NCI-H2029 treated with DMSO at 0.1 percent for 48 hours (cell line): ENCODE data around the gene FAM227B.
"Not testable (repeated sequence)": the region's sequence is repeated elsewhere in the genome, so short reads cannot be mapped to it uniquely, and the experiment has no call there.

ENCODE experiments used
- DNase-seq: peaks from one replicate; lab custom pipeline; 2025; lab: John Stamatoyannopoulos, UW

Gene FAM227B

GRCh38 chr15:49610157-49610918, 10.3 kb downstream of the FAM227B start:
- DNase-seq, result no peak

DNA sequence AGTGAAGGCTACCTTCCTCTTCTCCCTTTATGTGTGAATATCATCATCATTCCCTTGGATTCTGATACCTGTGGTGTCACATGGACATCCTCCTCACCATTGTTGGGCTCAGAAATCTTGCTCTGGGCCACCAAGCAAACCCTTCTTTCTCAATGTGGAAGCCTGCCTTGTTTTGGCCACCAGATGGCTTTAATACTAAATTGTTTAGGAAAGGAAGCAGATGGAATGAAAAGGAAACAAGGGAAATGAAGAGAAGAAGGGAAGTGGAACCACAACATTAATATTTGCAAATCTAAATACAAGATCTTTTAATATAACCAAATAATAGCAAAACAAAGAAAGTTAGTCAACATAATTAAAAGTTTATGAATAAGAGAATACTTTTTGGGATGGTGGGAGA, 14.0 kb downstream of the FAM227B start:
- DNase-seq, result no peak

DNA sequence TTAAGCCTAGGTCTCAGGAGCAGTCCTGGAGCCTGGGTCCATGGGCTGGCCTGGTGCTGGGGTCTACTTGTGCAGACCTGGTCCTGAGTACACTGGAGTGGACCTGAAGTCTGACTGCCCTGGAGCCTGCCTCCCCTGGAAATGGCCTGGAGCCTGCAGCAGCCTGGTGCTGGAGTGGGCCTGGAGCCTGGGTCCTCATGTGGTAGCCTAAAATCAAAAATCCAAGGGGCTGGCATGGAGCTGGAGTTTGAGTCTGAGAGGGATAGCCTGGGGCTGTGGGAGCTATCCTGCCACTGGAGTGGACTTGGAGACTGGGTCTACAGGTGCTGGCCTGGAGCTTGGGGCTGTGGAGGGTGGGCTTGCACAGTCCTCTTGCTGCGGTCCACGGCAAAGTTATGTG, 15.0 kb downstream of the FAM227B start:
- DNase-seq, result no peak

DNA sequence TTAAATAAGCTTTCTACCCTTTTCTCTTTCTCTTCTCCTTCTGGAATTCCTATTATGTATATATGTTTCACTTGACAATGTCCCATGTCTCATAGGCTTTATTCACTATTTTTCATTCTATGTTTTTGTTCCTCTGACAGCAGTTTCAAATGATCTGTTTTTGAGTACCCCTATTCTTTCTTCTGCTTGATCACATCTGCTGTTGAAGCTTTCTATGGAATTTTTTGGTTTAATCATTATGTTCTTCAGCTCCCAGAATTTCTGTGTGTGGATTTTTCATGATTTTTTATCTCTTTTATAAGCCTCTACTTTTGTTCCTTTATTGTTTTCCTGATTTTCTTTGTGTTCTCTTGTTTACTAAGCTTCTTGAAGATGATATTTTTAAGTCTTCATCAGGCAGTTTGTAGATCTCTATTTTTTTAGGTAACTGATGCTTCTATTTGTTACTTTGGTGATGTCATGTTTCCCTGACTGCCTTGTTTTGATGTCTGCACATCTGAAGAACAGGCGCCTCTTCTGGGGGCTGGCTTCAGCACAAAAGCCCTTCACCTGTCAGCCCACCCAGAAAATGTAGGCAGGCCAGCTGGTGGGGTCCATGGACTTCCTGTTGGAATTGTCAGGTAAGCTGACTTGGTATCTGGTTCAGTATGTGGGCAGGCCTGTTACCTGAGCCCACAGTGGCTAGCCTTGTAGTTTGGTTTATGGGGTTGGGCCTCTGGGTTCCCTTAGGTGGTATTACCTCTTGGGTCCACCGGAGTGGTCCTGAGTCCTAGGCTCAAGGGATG, 15.8 kb downstream of the FAM227B start:
- DNase-seq, result no peak

GRCh38 chr15:49592829-49593316, 27.7 kb downstream of the FAM227B start:
- DNase-seq, result not testable (repeated sequence)

GRCh38 chr15:49589030-49589429, 31.6 kb downstream of the FAM227B start:
- DNase-seq, result no peak

GRCh38 chr15:49573421-49573820, 47.2 kb downstream of the FAM227B start:
- no peak for DNase-seq

DNA sequence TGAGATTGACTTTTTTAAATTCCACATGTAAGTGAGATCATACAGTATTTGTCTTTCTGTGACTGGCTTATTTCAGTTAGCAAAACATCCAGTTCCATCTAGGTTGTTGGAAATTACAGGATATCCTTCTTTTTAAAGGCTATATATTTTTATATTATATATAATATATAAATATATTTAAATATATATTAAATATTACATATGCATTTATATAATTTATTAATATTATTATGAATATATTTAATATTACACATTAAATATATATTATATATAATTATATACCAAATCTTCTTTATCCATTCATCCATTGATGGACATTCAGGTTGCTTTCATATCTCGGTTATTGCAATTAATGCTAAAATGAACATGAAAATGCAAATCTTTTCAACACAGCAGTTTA, 49.9 kb downstream of the FAM227B start:
- no peak for DNase-seq

DNA sequence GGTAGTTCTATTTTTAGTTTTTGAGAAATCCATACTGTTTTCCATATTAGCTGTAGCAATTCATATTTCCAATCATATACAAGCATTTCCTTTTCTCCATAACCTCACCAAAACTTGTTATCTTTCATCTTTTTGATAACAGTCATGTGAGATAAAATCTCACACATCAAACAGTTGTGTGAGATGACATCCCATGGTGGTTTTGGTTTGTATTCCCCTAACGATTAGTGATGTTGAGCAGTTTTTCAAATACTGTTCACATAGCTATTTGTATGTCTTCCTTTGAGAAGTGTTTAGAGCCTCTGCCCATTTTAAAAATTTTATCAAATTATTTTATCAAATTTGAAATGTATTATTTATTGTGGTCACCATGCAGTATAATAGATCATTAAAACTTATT, 50.4 kb downstream of the FAM227B start:
- no peak for DNase-seq

- DNase-seq, result no peak
Measured at GRCh38 chr15:49560045-49560444, 60.6 kb downstream of the FAM227B start.

GRCh38 chr15:49558929-49559328, 61.7 kb downstream of the FAM227B start:
- DNase-seq, result no peak

- no peak for DNase-seq
Measured at GRCh38 chr15:49556437-49556836, 64.2 kb downstream of the FAM227B start.

DNA sequence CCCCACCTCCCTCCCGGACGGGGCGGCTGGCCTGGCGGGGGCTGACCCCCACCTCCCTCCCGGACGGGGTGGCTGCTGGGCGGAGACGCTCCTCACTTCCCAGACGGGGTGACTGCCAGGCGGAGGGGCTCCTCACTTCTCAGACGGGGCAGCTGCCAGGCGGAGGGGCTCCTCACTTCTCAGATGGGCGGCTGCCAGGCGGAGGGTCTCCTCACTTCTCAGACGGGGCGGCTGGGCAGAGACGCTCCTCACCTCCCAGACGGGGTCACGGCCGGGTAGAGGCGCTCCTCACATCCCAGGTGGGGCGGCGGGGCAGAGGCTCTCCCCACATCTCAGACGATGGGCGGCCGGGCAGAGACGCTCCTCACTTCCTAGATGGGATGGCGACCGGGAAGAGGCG, 70.3 kb downstream of the FAM227B start:
- not testable (repeated sequence) for DNase-seq

GRCh38 chr15:49538520-49538919, 82.1 kb downstream of the FAM227B start:
- DNase-seq, result no peak

DNA sequence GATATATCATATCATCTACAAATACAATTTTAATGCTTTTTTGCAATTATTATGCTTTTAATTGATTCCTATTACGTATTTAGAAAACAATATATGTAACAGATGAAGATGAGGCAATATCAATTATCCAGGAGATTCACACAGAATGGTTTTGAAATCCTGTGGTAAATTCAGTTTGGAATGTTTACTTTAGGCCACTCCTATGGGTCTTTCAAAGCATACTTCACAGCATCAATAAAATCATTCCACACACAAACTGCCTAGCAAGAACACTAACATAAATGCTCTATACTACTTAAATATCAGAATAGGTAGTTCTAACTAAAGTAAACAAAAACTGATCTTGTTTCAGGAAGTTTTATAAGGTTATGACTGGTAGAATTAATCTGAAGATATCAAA, 90.5 kb downstream of the FAM227B start:
- DNase-seq, result no peak

DNA sequence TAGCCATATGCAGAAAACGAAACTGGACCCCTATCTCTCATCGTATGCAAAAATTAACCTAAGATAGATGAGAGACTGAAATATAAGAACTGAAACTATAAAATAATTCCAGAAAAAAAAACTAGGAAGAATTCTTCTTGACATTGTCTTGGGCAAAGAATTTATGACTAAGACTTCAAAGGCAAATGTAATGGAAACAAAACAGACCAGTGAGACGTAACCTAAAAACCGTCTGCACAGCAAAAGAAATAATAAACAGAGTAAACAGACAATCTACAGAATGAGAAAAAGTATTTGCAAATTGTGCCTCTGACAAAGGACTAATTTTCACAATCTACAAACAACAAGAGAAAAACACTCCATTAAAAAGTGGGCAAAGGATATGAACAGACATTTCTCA, 92.3 kb downstream of the FAM227B start:
- no peak for DNase-seq

GRCh38 chr15:49521802-49522201, 98.8 kb downstream of the FAM227B start:
- no peak for DNase-seq

DNA sequence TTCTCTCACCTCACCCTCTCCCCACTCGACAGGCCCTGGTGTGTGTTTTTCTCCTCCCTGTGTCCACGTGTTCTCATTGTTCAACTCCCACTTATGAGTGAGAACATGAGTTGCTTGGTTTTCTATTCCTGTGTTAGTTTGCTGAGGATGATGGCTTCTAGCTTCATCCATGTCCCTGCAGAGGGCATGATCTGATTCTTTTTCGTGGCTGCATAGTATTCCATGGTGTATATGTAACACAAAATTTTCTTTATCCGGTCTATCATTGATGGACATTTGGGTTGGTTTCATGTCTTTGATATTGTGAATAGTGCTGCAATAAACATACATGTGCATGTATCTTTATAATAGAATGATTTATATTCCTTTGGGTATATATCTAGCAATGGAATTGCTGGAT, 107.9 kb downstream of the FAM227B start:
- not testable (repeated sequence) for DNase-seq

DNA sequence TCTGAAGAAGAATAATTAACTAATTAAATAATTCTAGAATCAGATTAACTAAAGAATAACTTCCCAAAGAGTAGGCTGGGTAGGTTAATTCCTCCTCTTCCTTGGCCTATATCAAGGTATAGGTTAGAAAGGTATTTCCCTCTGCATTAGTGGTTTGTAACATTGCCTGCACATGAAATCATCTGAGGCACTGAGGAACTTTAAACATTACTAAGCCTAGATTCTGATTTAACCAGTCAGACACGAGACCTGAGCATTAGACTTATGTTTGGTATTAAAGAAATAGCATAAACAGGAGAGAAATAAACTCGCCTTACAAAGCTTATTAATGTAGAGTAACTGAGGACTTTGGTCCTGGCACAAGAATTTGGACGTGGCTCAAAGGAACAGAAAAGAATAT, 113.4 kb downstream of the FAM227B start:
- no peak for DNase-seq

DNA sequence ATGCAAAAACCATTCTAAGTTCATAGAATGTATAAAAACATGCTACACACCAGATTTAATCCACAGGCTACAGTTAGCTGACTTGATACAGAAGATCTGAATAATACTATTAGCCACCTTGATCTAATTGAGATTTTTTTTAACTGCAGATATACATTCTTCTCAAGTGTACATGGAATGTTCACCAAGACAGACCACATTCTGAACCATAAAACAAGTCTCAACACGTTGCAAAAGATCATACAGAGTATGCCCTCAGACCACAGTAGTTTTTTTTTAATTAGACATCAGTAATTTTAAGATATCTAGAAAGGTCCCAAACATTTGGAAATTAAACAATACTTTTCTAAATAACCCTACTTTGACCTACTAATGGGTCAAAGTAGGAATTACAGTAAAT, 114.3 kb downstream of the FAM227B start:
- DNase-seq, result no peak

DNA sequence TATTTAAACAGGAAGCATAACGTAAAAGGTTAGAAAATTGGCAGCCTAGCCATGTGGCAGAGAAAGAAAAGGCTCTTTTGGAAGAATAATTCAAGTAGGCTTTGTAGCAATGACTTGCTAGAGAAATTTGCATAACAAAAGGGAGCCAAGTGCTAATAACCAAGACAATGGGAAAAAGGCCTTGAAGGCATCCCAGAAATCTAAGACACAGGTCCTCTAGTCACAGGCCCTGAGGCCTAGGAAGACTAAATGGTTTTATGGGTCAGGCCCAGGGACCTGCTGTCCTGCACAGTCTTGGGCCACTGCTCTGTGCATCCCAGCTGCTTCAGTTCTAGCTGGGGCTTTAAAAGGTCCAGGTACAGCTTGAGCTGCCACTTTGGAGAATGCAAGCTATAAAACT, 119.0 kb downstream of the FAM227B start:
- no peak for DNase-seq

DNA sequence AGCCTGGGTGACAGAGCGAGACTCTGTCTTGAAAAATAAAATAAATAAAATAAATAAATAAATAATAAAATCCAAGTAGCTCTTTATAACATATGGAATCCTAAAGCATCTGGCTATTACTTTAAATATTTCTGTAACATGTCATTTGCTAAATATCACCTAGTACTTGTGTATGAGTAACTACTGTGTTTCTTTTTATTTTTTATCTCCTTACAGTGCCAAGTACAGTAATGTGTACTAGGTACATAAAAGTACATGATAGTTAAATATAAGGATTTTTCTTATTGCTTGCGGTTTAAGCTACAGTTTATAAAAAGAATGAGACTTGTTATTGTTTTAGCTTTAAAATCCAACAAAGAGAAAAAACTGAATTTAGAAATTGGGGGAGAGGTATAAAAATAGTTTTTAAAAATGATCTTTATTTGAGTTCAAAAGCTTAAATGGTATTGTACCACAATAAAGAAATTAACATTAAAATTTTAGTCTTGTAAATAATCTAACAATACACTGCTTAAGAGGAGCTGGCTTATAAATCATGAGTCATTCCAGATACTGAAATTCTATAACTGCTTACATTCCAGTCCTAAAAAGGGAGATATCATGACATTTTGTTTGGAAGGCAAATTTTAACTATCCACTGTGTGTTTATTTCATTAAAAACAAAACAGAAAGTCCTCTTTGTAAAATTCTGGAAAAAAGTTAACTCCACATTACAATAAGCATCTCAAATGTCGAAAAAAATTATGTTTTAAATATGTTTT, 124.4 kb downstream of the FAM227B start:
- no peak for DNase-seq

GRCh38 chr15:49494842-49495241, 125.8 kb downstream of the FAM227B start:
- DNase-seq, result no peak
